ENCODE measurements around the gene GBP3.

DNA sequence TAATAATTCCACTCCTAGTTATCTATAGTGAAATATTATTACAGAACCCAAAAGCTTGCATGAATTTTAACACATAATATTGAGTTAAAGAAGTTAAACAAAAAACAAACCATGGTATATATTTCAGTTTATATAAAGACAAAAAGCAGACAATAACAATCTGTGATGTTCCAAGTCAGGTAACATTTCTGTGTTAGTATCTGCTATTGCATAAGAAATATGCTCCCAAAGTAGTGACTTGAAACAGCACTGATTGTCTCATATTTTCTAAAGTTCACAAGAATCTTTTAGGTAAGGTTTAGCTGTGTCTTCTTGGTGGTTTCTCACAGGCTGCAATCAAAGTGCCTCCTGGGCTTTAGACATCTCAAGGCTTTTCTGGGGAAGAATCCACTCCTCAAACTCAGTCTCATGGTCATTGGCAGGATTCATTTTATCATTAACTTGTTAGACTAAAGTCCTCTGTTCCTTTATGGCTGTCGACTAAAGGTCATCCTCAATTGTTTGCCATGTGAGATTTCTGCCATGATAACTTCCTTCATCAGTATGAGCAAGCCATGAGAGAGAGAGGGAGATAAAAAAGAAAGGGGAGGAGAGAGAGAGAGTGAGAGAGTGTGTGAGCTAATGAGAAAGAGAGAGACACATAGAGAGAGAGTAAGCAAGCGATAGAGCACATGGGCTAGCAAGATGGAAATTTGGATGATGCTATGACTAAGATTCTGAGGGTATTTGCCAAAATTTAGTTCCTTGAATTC, 22.5 kb upstream of the GBP3 start:
- TF ChIP-seq POLR2A (IDR thresholded peaks at IDR 0.05): no peak
- TF ChIP-seq, protein P1, sequence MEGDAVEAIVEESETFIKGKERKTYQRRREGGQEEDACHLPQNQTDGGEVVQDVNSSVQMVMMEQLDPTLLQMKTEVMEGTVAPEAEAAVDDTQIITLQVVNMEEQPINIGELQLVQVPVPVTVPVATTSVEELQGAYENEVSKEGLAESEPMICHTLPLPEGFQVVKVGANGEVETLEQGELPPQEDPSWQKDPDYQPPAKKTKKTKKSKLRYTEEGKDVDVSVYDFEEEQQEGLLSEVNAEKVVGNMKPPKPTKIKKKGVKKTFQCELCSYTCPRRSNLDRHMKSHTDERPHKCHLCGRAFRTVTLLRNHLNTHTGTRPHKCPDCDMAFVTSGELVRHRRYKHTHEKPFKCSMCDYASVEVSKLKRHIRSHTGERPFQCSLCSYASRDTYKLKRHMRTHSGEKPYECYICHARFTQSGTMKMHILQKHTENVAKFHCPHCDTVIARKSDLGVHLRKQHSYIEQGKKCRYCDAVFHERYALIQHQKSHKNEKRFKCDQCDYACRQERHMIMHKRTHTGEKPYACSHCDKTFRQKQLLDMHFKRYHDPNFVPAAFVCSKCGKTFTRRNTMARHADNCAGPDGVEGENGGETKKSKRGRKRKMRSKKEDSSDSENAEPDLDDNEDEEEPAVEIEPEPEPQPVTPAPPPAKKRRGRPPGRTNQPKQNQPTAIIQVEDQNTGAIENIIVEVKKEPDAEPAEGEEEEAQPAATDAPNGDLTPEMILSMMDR (IDR thresholded peaks at IDR 0.05): no peak
